HCT116 (cell line): ENCODE measurements around the gene GLT8D2. TPM values are rescaled to one million over a fixed set of nuclear protein-coding genes. Genes with fewer than 3 reads are reported as not detected.

Experiments
- ATAC-seq: fragments of 200-7000 bp; cut with Tn5 transposase; 2 replicates; pipeline ENCODE4 v1.9.1; 2020; ENCODE audit warnings: mild to moderate bottlenecking, moderate library complexity
- BruUV-seq: library from RNA; stranded (reverse); fragments of 400-500 nt; replicated peaks from 2 replicates; lab custom pipeline; 2021; lab: Mats Ljungman, UMichigan
- CTCF ChIA-PET: fragments of 300-600 bp; sonication (Branson Sonifier 250); formaldehyde crosslinking; loops from one replicate; lab custom pipeline; 2021; ENCODE audit warnings: antibody characterized with exemption; lab: Charles Lee
- POLR2A ChIA-PET: fragments of 300-600, 350-600 bp; sonication (Branson Sonifier 250); formaldehyde crosslinking; loops from one replicate; lab custom pipeline; 2021; ENCODE audit warnings: antibody characterized with exemption; lab: Charles Lee
- RAD21 ChIA-PET, 2 experiments: fragments of 300-600 bp; sonication (Branson Sonifier 250); formaldehyde crosslinking; loops; one replicate each; lab custom pipeline; 2023; ENCODE audit warnings: low total read pairs in 2 of 2; ENCODE audit not compliant: uncharacterized antibody in 2 of 2, unreplicated experiment in 2 of 2, low non-redundant PET in 1 of 2; lab: Charles Lee
- DNase-seq: peaks from one replicate; pipeline ENCODE4 v3.0.0-alpha.2; 2010; ENCODE audit warnings: low read depth, low spot score
- H2AFZ ChIP-seq: fragments of 200-600 bp; shearing (Covaris generic), sonication (generic); 2 replicates; pipeline ENCODE4 v1.6.1; 2017; ENCODE audit warnings: low read depth, mixed run types, mixed read lengths, antibody characterized with exemption, low read length; ENCODE audit not compliant: poor library complexity, severe bottlenecking
- H3K27ac ChIP-seq: 2 replicates; pipeline ENCODE4 v1.5.1; 2012; ENCODE audit warnings: low read depth, low read length
- H3K27me3 ChIP-seq: fragments of 200-600 bp; sonication (generic); 2 replicates; pipeline ENCODE4 v1.6.1; 2016; ENCODE audit warnings: mixed run types, low read length, mixed read lengths; ENCODE audit not compliant: insufficient read depth
- H3K36me3 ChIP-seq, 2 experiments: fragments of 200-500 bp in 1 of 2; fragments of 200-600 bp in 1 of 2; sonication (Bioruptor generic) in 1 of 2; sonication (generic) in 1 of 2; 2 replicates each; pipeline versions ENCODE4 v1.5.1 to v1.6.1; 2014 to 2016; ENCODE audit warnings: low read length in 2 of 2, inconsistent platforms in 1 of 2, mixed read lengths in 1 of 2, mixed run types in 1 of 2; ENCODE audit not compliant: insufficient read depth in 2 of 2, control insufficient read depth in 1 of 2
- H3K4me1 ChIP-seq, 2 experiments: fragments of 200-600 bp in 1 of 2; sonication (generic) in 1 of 2; 2 replicates each; pipeline versions ENCODE4 v1.5.1 to v1.6.1; 2012 to 2017; ENCODE audit warnings: low read length in 2 of 2, inconsistent platforms in 1 of 2, mild to moderate bottlenecking in 1 of 2, mixed read lengths in 1 of 2, mixed run types in 1 of 2, moderate library complexity in 1 of 2; ENCODE audit not compliant: insufficient read depth in 2 of 2, control insufficient read depth in 1 of 2
- H3K4me2 ChIP-seq: fragments of 200-600 bp; sonication (generic); 2 replicates; pipeline ENCODE4 v1.6.1; 2017; ENCODE audit warnings: mixed run types, low read length, mixed read lengths
- H3K4me3 ChIP-seq, 2 experiments: fragments of 200-600 bp in 1 of 2; sonication (generic) in 1 of 2; replicated peaks in 1 of 2; 2 replicates each; pipeline ENCODE4 v1.5.1; 2011 to 2016; ENCODE audit warnings: low read length in 2 of 2, control low read depth in 1 of 2, low read depth in 1 of 2, mild to moderate bottlenecking in 1 of 2, mixed read lengths in 1 of 2, mixed run types in 1 of 2
- H3K79me2 ChIP-seq: fragments of 200-600 bp; sonication (generic); 2 replicates; pipeline ENCODE4 v1.6.1; 2017; ENCODE audit warnings: mild to moderate bottlenecking, mixed run types, low read length, moderate library complexity, mixed read lengths; ENCODE audit not compliant: insufficient read depth
- H3K9ac ChIP-seq: fragments of 200-600 bp; sonication (generic); 2 replicates; pipeline ENCODE4 v1.6.1; 2016; ENCODE audit warnings: low read length, mixed read lengths
- H3K9me2 ChIP-seq: fragments of 200-600 bp; sonication (generic), shearing (Covaris generic); 2 replicates; pipeline ENCODE4 v1.6.1; 2017; ENCODE audit warnings: mixed run types, mild to moderate bottlenecking, moderate library complexity; ENCODE audit not compliant: insufficient read depth
- H3K9me3 ChIP-seq, 2 experiments: fragments of 200-500 bp in 1 of 2; fragments of 200-600 bp in 1 of 2; sonication (Bioruptor generic) in 1 of 2; sonication (generic) in 1 of 2; 2 replicates each; pipeline ENCODE4 v1.6.1; 2014 to 2017; ENCODE audit warnings: low read length in 2 of 2, mixed read lengths in 2 of 2, inconsistent platforms in 1 of 2, low read depth in 1 of 2, mild to moderate bottlenecking in 1 of 2, mixed run types in 1 of 2, moderate library complexity in 1 of 2; ENCODE audit not compliant: control insufficient read depth in 1 of 2, insufficient read depth in 1 of 2
- H4K20me1 ChIP-seq: fragments of 200-600 bp; sonication (generic), shearing (Covaris generic); 2 replicates; pipeline ENCODE4 v1.6.1; 2017; ENCODE audit warnings: mixed run types, mild to moderate bottlenecking, moderate library complexity; ENCODE audit not compliant: insufficient read depth
- CEBPB ChIP-seq: IDR thresholded peaks from 2 replicates; pipeline ENCODE4 v1.6.1; 2012; ENCODE audit warnings: low read depth
- CTCF ChIP-seq, 3 experiments: fragments of 200-600 bp in 1 of 3; sonication (generic) in 1 of 3; IDR thresholded peaks in 2 of 3; conservative IDR thresholded peaks in 1 of 3; 2 replicates each; pipeline ENCODE4 v1.5.1; 2012 to 2017; ENCODE audit warnings: low read depth in 2 of 3, low read length in 2 of 3, antibody characterized with exemption in 1 of 3, borderline replicate concordance in 1 of 3, control low read depth in 1 of 3, mild to moderate bottlenecking in 1 of 3, mixed read lengths in 1 of 3, mixed run types in 1 of 3, moderate library complexity in 1 of 3; ENCODE audit not compliant: insufficient read depth in 1 of 3
- intact Hi-C: fragments of 100-400 bp; cut with micrococcal nuclease; formaldehyde crosslinking; loops from 2 replicates; pipeline ENCODE4 v1.10.0; 2022
- total RNA-seq: library from RNA; stranded (reverse); gene quantifications from one replicate; pipeline ENCODE4 v1.2.1, GENCODE V29; 2021; ENCODE audit not compliant: unreplicated experiment

GLT8D2 gene
- total RNA-seq, 1 experiment from 2014 or later = 4.8 TPM

GRCh38 chr12:103966736-103967135, 83.3 kb downstream of the GLT8D2 start:
- ATAC-seq (no peak), DNase-seq (no peak)
- ChIA-PET RAD21 (no interaction called here), POLR2A (interaction anchor here (1.5 to 1.9 kb wide), 5 partner anchors 10 to 37 kb away, joined by 3 to 40 read pairs (median 5); partner anchors contain the start of gene HSP90B1), CTCF (no interaction called here)
- no peaks in the 10 kb centered on the region for H3K9me3 ChIP-seq
- 0 out of 4 replicates have a peak, but pooled peaks cover 0 to 6% of the 10 kb centered on the region in 2 experiments for H3K36me3 ChIP-seq
- H3K4me2 ChIP-seq = peak overlapping the region; percentile 94
- H3K79me2 ChIP-seq = peaks cover 78% of the 10 kb centered on the region
- H3K27ac ChIP-seq = peak overlapping the region; percentile 78; the same call in 1 of the 2 replicates
- peak overlapping the region; percentile 89 for H3K9ac ChIP-seq
- no peaks in the 10 kb centered on the region for H3K9me2 ChIP-seq
- intact Hi-C loops = loop anchor here (1.0 to 5.0 kb wide), 2 partner anchors 89 kb away; no protein-coding TSS in a partner anchor
- H3K27me3 ChIP-seq = no peaks in the 10 kb centered on the region
- H3K4me3 ChIP-seq = peak overlapping the region; percentile 88 to 90
- H2AFZ ChIP-seq = no peak overlapping the region
- no peaks in the 10 kb centered on the region for H4K20me1 ChIP-seq
- H3K4me1 ChIP-seq = peaks cover 5 to 23% of the 10 kb centered on the region in 2 experiments; a peak in 3 of 4 replicates
- BruUV-seq = no TSS peak
- TF ChIP-seq CEBPB (0 out of 2 replicates have a peak, but pooled peaks have one; percentile 11), CTCF (IDR thresholded peaks at IDR 0.05 in 2 of 3, conservative IDR thresholded peaks at IDR 0.05 in 1 of 3; ENCODE audit: borderline replicate concordance in 1 of 3, insufficient read depth in 1 of 3, low read depth in 2 of 3, low read length in 2 of 3) (no peak)
